HG02970 (cell line): ENCODE data around the gene KDM4C.

Source experiments
- ATAC-seq: cut with Tn5 transposase; IDR thresholded peaks from one replicate; pipeline ENCODE4 v1.9.1; 2021; ENCODE audit warnings: mild to moderate bottlenecking, moderate library complexity, moderate number of reproducible peaks; ENCODE audit not compliant: unreplicated experiment, low FRiP score

The KDM4C gene

GRCh38 chr9:6845880-6846279 lies 88.1 kb downstream of the KDM4C start:
- no peak for ATAC-seq

DNA sequence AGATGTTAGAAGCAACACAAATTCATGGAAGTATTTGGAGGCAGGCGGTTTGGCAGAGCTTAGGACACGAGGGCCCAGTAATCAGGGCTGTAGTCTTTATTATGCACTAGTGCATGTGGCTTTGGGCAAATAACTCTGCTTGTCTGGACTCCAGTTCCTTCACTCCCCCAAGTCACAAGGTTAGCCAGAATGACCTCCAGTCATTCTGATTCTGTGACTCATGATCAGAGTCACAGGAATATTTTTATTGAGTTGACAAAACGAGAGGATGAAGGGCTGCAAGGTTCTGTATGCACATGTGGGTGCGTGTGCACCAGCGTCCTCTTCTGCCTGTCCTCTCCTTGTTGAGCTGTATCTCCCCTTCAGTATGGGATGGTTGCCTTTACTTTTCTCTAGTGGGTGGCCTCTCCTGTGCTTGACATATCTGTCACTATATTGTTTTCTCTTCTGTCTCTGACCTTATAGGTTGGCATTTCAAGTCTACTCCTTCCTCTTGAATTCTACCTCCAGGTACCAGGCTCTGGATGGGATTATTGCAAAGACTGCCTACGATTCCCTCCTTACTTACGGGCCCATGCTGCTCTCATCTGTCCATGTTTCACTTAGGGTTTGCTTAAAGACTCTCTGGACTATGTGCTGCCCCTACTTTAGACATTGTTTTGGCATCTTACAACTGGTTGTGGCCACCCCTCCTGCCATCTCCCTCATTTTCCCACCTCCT lies 94.6 kb downstream of the KDM4C start:
- no peak for ATAC-seq

DNA sequence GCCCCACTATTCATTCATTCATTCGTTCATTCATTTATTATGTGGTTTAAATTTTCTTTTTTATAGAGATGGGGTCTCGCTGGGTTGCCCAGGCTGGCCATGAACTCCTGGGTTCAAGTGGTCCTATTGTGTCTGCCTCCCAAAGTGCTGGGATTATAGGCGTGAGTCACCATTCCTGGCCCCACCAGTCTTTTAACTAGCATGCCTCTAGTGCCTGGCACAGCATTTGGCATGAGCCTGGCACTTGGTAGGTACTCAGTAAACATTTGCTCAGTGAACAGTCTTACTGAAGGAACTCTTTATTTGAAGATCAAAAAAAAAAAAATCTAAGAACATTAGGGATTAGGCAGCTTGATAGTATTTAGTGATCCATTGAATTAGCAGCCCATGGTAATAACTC lies 98.1 kb downstream of the KDM4C start:
- no peak for ATAC-seq

- ATAC-seq, result no peak
These were observed 106.3 kb downstream of the KDM4C start for GRCh38 chr9:6864102-6864501.

DNA sequence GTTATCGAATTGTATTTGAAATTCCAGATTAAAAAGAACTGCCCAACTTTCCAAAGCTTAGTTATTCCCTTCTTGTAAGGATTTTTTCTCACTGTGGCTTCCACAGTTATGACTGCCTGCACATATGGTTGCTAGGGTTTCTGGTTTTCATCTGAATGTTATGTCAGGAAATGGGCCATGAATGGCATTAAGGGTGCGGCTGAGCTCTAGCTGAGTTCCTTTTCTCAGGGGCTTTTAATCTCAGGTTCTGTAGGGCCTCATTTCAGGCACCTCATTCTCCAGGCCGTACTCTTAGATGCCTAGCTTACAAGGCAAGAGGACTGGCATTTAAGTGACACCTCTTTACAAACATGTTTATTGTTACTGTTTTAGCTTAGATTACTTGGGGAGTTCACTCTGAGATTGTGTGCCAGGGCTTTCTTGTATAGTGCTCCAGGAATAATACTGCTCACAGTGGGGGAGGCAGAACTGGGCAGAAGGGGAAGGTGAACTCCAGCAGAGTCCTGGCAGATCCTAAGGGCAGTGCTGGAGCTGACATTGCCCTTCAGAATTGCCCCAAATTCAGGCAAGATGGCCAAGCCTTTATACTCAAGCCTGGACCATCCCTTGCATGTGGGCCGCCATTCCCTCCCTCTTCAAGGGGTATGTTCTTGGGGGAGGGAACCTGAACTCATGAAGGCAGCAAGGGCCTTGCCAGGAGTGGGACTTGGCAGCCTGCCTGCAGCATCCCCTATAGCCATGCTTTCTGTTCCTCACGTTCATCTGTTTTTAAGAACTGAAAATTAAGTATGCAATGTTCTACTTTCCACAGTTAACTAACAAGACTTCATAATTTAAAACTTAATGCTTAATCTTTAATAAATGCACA lies 111.5 kb downstream of the KDM4C start:
- ATAC-seq, result no peak

- no peak for ATAC-seq
These were observed 112.4 kb downstream of the KDM4C start for GRCh38 chr9:6870149-6870548.

DNA sequence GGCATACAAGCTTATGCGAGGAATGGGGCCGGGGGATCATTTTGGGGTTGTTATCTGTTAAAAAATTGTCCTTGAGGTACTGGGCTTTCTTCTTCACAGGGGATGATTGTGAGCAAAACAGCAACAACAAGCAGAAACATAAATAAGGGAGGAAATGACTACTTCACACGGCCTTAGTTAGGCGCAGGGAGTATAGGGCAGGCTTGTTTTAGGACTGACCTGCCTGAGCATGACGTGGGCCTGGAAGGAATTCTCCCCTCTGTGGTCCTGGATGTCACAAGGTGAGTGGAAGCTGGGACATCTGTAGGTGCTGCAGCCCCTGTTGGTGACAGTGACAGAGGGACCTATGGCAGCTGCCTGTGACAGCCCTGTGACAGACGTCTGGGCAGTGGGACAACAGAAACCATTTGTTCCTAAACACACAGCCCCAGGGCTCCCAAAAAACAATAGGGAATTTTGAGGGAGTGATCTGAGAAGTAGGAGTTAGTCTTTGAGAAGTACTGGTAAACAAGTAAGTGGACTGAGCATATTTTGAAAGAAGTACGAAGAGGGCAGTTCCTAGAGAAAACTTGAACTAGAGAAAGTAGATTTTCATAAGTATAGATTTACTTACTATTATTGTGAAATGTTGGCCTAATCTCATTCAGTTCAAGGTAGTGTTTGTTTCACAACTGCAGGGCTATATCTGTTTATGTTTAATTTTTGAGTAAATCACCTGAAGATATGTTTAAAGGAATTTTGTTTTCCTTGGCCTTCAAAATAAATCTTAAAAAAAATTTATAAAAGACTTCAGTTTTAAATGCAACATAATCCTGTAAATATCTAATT lies 113.1 kb downstream of the KDM4C start:
- no peak for ATAC-seq

DNA sequence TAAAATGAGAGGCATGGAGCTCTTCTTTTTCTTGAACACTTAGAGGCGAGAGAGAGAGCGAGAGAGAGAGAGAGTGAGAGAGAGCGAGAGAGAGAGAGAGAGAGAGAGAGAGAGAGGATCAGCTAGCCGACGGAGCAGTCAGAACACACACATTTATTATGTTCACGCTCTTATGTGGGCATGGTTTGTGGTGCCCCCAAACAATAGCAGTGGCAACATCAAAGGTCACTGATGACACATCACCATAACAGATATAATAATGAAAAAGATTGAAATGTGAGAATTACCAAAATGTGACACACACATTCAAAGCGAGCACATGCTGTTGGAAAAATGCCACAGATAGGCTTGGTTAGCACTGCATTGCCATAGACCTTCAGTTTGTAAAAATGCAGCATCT lies 116.1 kb downstream of the KDM4C start:
- no peak for ATAC-seq

DNA sequence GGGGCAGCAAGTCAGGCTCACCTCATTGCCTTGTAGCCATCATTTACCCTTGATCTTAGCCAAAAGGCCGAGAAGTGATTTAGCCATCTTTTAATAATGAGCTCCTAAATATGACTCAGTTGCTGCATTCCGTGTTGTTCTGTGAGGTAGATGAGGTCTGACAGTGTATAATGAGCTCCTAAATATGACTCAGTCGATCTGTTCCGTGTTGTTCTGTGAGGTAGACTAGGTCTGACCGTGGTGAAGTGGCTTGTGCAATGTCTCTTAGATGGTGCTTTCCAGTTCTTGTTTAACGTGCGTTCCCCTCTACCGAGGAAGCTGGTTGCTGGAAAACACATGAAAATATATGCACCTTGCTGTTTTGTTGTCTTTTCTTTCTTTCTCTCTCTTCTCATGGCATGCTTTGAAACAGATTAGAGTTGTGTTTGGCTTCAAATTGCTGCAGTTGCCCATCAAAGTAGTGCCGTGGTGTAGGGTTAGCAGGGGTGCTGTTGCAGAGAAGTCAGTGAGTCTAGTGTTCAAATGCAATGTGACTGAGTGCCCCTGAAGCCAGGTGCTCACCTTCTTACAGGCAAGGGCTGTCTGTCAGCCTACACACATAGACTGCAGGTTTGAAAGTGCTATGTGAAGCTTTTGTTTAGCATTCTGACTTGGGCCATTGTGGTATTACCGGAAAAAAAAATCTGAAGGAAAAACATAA lies 118.6 kb downstream of the KDM4C start:
- no peak for ATAC-seq

GRCh38 chr9:6877671-6878161 lies 119.9 kb downstream of the KDM4C start:
- ATAC-seq, result no peak

GRCh38 chr9:6880626-6881025 lies 122.9 kb downstream of the KDM4C start:
- ATAC-seq, result no peak

GRCh38 chr9:6884101-6884500 lies 126.3 kb downstream of the KDM4C start:
- ATAC-seq, result no peak

- no peak for ATAC-seq
These were observed 127.2 kb downstream of the KDM4C start for GRCh38 chr9:6884990-6885389.

GRCh38 chr9:6887051-6887450 lies 129.3 kb downstream of the KDM4C start:
- ATAC-seq, result no peak

- ATAC-seq, result no peak
These were observed 132.1 kb downstream of the KDM4C start for GRCh38 chr9:6889868-6890267.

- no peak for ATAC-seq
These were observed 135.8 kb downstream of the KDM4C start for GRCh38 chr9:6893350-6894131.

GRCh38 chr9:6894135-6894534 lies 136.4 kb downstream of the KDM4C start:
- peak; percentile 84 for ATAC-seq

- ATAC-seq, result no peak
These were observed 138.0 kb downstream of the KDM4C start for GRCh38 chr9:6895754-6896153.

- ATAC-seq, result no peak
These were observed 138.8 kb downstream of the KDM4C start for GRCh38 chr9:6896562-6896961.
